Glomerular visceral epithelial cell (primary cell): ENCODE measurements around the gene MOB1B.
"Not testable (repeated sequence)": the region's sequence is repeated elsewhere in the genome, so short reads cannot be mapped to it uniquely, and the experiment has no call there.

ENCODE experiments used
- DNase-seq: peaks from one replicate; pipeline ENCODE4 v3.0.0-alpha.2; 2016; ENCODE audit errors: extremely low spot score

The MOB1B gene

GRCh38 chr4:70901984-70902576, at the start of gene MOB1B:
TSS of gene MOB1B (plus strand) at chr4:70902369. CDS start at chr4:70902537, 168 bp downstream.
- peak; percentile 89 for DNase-seq

- no peak for DNase-seq
These were observed 46.7 kb upstream of the MOB1B start for GRCh38 chr4:70855464-70855863.

GRCh38 chr4:70858454-70858853, 43.7 kb upstream of the MOB1B start:
- no peak for DNase-seq

DNA sequence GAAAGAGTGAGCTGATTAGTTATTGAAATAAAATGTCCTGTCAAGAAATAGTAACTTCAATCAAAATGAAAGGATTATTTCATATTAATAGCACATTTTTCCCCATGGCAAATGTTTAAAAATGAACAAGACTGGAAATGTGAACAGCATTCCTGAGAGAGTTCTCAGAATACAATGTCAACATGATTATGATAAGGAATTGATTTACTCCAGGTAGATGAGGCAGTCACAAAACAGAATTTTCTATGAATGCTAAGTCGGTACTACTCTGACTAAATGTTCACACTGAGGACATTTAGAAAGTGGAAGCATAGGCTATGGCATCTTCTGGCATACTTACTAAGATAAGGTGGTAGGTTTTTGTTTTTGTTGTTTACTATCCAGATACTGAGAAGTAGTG, 43.1 kb upstream of the MOB1B start:
- DNase-seq = no peak

DNA sequence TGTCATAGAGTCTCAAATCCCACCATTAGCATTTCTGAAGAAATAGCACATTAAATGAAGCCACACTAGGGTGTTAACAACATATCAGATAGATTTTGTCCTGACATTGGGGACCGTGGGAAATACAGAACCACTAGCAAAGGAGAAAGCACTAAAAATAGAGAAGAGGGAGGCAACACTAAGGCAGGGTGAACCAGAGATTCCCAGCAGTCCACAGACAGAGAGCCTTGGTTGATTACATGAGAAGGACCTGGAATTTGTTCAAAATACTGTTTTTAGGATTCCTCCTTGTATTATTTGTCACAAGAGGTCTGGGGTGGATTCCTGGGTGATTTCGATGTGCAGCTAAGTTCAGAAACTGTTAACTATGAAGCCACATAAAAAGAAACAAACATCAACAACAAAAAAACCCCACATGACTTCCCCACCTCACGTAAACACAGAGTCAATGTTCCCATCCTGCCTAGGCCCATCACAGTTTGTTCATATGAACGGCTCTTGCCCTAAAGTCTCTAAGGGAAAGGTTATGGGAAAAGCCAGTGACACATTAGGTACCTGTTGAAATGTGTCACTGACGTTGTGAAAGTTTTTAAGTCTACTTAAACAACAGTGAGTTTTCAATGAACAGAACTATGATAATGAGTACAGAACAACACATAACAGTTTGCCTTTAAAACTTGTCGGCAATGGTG, 38.9 kb upstream of the MOB1B start:
- DNase-seq = no peak

DNA sequence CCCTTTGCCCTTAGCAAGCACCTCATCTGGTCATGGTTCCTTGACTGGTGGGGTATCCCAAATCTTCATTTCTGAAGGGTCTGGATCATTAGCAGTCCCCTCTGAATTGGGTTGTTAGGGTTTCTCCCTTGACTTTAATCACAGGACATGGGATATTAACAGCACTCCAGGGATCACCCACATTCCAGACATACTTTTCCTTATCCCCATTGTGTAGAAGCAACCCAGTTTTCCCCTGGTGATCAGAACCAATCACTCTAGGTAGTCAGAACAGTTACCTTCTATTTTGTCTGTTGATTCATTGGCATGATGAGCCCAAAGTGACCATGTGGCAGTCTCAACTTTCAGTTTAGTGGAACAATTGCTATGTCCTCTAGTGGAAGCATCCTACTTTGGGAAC, 33.4 kb upstream of the MOB1B start:
- DNase-seq = no peak

DNA sequence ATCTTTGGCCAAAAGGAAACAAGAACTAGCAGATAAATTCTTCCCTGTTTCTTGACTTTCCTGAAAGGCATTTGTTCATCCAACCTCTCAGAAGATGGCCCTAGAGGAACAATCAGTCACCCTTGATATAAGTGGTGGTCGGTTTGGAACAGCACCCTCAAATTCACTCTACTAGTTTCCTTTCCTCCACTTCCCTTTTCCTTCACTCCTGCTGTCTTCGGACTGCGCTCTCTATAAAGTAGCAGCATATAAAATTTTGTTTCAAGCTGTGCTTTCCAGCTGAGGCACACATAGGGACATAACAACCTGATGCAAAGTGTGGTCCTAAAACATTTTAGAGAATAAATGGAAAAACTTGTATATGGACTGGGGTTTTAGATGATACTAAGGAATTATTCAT, 29.0 kb upstream of the MOB1B start:
- DNase-seq = no peak

- DNase-seq = no peak
These were observed 27.7 kb upstream of the MOB1B start for GRCh38 chr4:70874268-70875156.

GRCh38 chr4:70877556-70877955, 24.6 kb upstream of the MOB1B start:
- no peak for DNase-seq

DNA sequence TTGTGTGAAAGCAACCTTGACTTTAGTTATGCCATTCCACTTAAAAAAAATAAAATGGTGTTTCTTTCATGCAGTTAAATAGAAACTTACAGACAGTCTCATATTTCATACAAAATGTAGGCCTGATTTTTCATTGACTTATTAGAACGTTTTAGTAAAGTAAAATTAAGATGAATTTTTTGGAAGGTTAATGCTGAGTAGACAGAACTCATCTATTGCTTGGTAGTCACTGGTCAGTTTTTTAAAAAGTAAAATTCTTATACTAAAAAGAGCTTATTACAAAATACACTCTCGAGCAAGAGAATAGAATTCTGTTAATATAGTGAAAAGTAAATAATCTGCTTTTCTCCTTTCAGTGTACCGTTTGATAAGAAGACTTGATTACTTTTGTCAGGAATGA, 21.4 kb upstream of the MOB1B start:
- no peak for DNase-seq

- DNase-seq = no peak
These were observed 17.0 kb upstream of the MOB1B start for GRCh38 chr4:70885174-70885573.

DNA sequence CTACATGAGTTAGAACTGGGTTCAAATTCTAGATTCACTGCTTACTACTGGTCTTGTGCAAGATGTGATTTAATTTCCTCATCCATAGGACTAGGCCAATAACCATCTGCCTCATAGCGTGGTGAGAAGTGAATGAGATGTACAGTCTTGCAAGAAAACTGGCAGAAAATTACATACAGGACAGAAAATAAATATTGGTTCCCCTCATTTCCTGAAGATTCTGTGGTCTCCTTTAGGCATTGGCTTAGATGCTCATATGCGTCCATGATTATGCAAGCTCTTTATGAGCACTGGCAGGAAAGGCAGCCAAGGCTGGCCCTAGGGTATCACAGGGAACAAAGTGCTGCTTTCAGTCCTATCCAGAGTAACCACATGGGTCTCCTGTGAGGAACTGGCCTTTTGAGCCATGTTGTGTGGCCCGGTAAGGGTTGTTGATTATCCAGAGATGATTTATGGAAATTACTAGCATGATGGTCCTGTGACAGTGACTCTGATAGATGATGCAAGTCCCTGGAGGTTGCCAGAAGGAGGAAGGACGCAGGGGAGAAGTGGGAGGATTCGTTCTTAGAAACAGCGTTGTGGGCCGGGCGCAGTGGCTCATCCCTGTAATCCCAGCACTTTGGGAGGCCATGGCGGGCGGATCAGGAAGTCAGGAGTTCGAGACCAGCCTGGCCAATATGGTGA, 9.9 kb upstream of the MOB1B start:
- DNase-seq = no peak

DNA sequence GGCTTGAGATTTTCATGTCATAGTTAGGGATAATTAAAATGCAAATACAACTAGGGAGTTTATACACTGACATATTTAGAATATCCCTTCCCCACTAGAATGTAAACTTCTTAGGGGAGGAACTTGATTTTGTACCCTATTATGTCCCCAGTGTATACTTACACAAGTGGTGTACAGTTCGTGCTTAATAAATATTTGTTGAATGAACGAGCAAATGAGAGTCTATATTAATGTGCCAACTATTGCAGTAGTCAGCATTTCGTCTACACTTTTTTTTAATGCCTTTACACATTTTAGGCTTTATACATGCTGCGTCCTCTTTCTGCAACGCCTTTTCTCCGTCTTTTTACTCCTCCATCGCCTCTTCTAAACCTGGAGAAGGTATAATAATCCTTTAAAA, 8.4 kb upstream of the MOB1B start:
- no peak for DNase-seq

DNA sequence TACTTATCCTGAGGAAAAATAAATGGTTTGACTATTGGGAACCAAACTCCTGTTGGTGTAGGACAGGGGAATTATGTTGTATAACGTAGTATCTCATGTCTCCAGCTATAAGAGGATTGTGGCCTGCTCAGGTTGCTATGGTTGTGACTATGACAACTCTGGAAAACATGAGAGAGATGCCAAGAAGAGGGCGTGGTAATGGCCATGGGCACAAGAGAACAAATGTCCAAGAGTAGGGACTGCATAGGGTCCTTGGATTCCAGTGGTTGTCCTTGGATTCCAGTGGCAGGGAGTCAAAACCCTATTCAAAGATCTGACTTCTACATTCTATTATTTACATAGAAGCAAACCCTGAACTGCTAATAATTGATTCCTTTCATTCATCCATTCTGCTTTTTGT, 6.8 kb upstream of the MOB1B start:
- DNase-seq = peak; percentile 25

DNA sequence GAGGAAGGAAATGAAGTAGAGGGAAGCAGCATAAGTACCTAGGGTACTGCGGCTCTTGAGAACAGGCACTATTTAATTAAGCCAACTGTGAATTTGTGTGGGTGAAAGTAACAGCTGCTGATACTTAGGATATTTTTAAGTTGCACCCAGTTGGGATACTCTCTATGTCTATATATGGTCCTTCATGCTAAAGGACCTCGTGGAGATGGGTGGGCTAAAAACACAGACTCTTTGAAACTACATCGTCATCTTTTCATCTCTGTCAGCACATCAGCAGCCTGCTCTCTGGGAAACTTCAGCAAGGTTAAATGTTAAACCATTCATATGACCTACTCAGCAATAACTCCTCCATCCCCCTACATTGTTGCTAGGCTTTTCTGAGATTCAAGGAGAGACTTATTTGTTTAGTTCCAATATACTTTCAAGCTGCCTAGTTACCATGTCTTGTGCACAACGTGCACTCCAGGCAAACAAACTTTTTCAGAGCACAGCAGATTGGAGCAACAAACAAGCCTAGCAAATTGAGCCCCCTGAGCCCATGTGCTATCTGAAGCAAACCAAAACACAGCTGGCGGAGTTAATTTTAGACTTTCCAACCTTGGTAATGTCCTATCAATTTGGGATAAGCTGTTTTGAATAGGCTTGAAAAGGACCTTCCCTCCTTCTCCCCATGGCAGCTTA, 6.2 kb upstream of the MOB1B start:
- DNase-seq = no peak

- DNase-seq = not testable (repeated sequence)
These were observed 3.6 kb upstream of the MOB1B start for GRCh38 chr4:70898581-70898980.

- no peak for DNase-seq
These were observed 574 bp upstream of the MOB1B start for GRCh38 chr4:70901607-70901983.

- DNase-seq = peak; percentile 42
These were observed 565 bp downstream of the MOB1B start for GRCh38 chr4:70902577-70903290.

DNA sequence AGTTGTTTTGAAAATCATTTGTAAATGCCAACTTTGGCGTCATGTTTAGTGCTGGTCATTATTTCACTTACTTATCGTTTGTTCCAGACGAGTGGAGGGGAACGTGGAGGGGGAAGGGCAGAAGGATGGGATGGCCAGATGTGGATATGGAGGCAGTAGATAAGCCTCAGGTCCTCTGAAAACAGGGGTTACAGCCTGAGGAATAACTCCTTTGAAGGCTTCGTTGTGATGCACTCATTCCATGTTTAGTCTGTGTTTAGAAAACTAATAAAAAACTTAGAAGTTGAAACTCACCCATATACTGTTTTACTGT, 1.1 kb downstream of the MOB1B start:
- peak; percentile 32 for DNase-seq

DNA sequence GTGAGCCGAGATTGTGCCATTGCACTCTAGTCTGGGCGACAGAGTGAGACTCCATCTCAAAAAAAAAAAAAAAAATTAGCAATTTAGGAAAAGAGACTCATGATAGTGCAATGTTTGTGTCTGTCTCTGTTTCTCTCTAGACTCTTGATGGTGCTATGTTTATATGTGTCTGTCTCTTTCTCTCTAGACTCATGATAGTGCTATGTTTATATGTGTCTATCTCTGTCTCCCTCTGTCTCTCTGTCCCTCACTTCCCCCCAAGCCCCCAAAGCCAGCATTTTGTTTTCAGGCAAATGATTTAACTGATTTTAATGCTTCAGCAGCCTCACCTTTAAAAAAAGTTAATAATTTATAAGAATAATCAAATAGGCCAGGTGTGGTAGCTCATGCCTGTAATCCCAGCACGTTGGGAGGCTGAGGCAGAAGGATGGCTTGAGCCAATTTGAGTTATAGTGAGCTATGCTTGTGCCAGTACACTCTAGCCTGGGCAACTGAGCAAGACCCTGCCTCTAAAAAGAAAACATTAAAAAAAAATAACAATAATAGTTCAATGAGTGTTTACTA, 6.9 kb downstream of the MOB1B start:
- DNase-seq = no peak

DNA sequence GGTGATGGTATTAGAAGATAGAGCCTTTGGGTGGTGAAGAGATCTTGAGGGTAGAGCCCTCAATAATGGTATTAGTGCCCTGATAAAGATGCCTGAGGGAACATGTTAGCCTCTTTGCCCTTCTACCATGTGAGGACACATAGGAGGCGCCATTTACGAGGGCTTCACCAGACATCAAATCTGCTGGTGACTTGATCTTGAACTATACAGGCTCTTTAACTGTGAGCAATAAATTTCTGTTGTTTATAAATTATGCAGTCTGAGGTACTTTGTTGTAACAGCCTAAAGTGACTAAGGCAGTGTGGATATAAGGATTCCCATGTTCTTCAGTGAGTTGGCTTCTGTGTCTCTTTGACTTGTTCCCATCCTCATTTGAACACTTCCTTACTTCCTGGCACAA, 11.8 kb downstream of the MOB1B start:
- no peak for DNase-seq
